GM12872 (cell line): ENCODE data around the gene MRPL49.

Source experiments
- TF ChIP-seq, protein P1 (sequence below): IDR thresholded peaks from 3 replicates; pipeline ENCODE4 v1.5.1; 2011; ENCODE audit warnings: low read depth, mild to moderate bottlenecking, low read length, moderate library complexity; ENCODE audit not compliant: insufficient read depth

The MRPL49 gene

DNA sequence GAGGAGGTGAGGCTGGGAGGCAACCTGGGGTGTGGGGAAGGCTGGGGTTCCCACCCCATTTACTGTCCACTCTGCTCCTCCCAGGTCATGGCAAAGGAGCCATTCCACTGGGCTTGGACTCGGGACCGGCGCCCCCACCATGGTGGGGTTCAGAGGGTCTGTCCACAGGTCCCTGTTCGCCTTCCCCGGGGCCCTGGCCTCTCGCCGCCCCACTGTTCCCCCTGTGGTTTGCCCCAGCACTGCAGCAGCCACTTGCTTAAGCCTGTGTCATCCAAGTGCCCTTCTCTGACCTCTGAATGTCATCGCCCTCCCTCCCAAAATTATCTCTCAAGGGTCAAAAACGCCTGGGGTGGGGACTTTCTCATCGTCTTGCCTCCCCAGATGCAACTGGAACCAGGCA is 50.5 kb downstream of the MRPL49 start:
- TF ChIP-seq, protein P1, sequence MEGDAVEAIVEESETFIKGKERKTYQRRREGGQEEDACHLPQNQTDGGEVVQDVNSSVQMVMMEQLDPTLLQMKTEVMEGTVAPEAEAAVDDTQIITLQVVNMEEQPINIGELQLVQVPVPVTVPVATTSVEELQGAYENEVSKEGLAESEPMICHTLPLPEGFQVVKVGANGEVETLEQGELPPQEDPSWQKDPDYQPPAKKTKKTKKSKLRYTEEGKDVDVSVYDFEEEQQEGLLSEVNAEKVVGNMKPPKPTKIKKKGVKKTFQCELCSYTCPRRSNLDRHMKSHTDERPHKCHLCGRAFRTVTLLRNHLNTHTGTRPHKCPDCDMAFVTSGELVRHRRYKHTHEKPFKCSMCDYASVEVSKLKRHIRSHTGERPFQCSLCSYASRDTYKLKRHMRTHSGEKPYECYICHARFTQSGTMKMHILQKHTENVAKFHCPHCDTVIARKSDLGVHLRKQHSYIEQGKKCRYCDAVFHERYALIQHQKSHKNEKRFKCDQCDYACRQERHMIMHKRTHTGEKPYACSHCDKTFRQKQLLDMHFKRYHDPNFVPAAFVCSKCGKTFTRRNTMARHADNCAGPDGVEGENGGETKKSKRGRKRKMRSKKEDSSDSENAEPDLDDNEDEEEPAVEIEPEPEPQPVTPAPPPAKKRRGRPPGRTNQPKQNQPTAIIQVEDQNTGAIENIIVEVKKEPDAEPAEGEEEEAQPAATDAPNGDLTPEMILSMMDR, result no peak
